HepG2 (cell line): ENCODE data around the gene C2CD3. TPM values are rescaled to one million over a fixed set of nuclear protein-coding genes. Genes with fewer than 3 reads are reported as not detected.

Source experiments
- ATAC-seq: fragments of 200-7000 bp; cut with Tn5 transposase; 3 replicates; pipeline ENCODE4 v1.9.1; 2020; ENCODE audit warnings: mild to moderate bottlenecking, moderate library complexity
- BruUV-seq: library from RNA; stranded (reverse); fragments of 400-500 nt; replicated peaks from 2 replicates; lab custom pipeline; 2021; lab: Mats Ljungman, UMichigan
- CTCF ChIA-PET: fragments of 300-600 bp; formaldehyde crosslinking; extraction: SDS; loops from one replicate; lab custom pipeline; 2021; ENCODE audit warnings: low total read pairs, inconsistent platforms, low intra/inter-chr PET ratio; lab: Yijun Ruan, JAX
- POLR2A ChIA-PET: fragments of 350-600 bp; sonication (Branson Sonifier 250); formaldehyde crosslinking; loops from one replicate; lab custom pipeline; 2020; ENCODE audit warnings: antibody characterized with exemption, inconsistent platforms; lab: Yijun Ruan, JAX
- DNase-seq: peaks from one replicate; pipeline ENCODE4 v3.0.0-alpha.2; 2015; ENCODE audit warnings: low spot score
- FAIRE-seq: peaks from 3 replicates; lab custom pipeline; 2011; peaks lifted over from hg19 to GRCh38; lab: Jason Lieb, UNC
- H2AFZ ChIP-seq: one replicate; pipeline ENCODE4 v1.6.1; 2011; ENCODE audit warnings: low read length, inconsistent platforms
- H3K27ac ChIP-seq: fragments of 300-600 bp; 3 replicates; pipeline ENCODE4 v1.8.0; 2011; ENCODE audit warnings: mixed run types, mild to moderate bottlenecking, mixed read lengths, low read length, inconsistent platforms; ENCODE audit not compliant: insufficient read depth; ENCODE audit errors: extremely low read length
- H3K27me3 ChIP-seq, 2 experiments: fragments of 200-600 bp in 1 of 2; 2 replicates in 1 of 2; 3 replicates in 1 of 2; pipeline versions ENCODE4 v1.6.0 to v1.8.0; 2011; ENCODE audit warnings: low read length in 2 of 2, mild to moderate bottlenecking in 2 of 2, moderate library complexity in 2 of 2, inconsistent platforms in 1 of 2; ENCODE audit not compliant: insufficient read depth in 2 of 2, control insufficient read depth in 1 of 2
- H3K36me3 ChIP-seq, 2 experiments: fragments of 200-600 bp in 1 of 2; replicated peaks in 1 of 2; 2 replicates in 1 of 2; 3 replicates in 1 of 2; pipeline versions ENCODE4 v1.5.1 to v1.8.0; 2011; ENCODE audit warnings: low read length in 2 of 2, inconsistent platforms in 1 of 2; ENCODE audit not compliant: insufficient read depth in 2 of 2, control insufficient read depth in 1 of 2
- H3K4me1 ChIP-seq: 2 replicates; pipeline ENCODE4 v1.5.1; 2012; ENCODE audit warnings: low read length, inconsistent platforms; ENCODE audit not compliant: insufficient read depth
- H3K4me2 ChIP-seq: 2 replicates; pipeline ENCODE4 v1.6.0; 2011; ENCODE audit warnings: low read depth, low read length, inconsistent platforms
- H3K4me3 ChIP-seq, 3 experiments: fragments of 200-600 bp in 1 of 3; sonication (generic), shearing (Covaris generic) in 1 of 3; replicated peaks in 1 of 3; 2 replicates each; pipeline ENCODE4 v1.5.1; 2011 to 2016; ENCODE audit warnings: low read length in 3 of 3, inconsistent platforms in 2 of 3, low read depth in 2 of 3, mild to moderate bottlenecking in 2 of 3, control low read depth in 1 of 3, mixed read lengths in 1 of 3; ENCODE audit not compliant: insufficient read depth in 1 of 3
- H3K79me2 ChIP-seq: one replicate; pipeline ENCODE4 v1.6.1; 2011; ENCODE audit warnings: low read length, inconsistent platforms; ENCODE audit not compliant: insufficient read depth
- H3K9ac ChIP-seq: 2 replicates; pipeline ENCODE4 v1.6.0; 2011; ENCODE audit warnings: mild to moderate bottlenecking, low read depth, low read length, inconsistent platforms; ENCODE audit not compliant: insufficient read depth
- H3K9me3 ChIP-seq: 2 replicates; pipeline ENCODE4 v1.5.1; 2012; ENCODE audit warnings: mild to moderate bottlenecking, low read length
- H4K20me1 ChIP-seq: 2 replicates; pipeline ENCODE4 v1.6.0; 2011; ENCODE audit warnings: inconsistent platforms, mild to moderate bottlenecking, low read length, moderate library complexity; ENCODE audit not compliant: insufficient read depth
- CTCF ChIP-seq: sonication (generic); formaldehyde crosslinking; IDR thresholded peaks from 2 replicates; pipeline ENCODE4 v1.5.0; 2020; ENCODE audit warnings: mild to moderate bottlenecking, missing genetic modification reagents, moderate library complexity
- FOSL2 ChIP-seq: sonication (generic); formaldehyde crosslinking; IDR thresholded peaks from 2 replicates; pipeline ENCODE4 v1.4.0; 2020; ENCODE audit warnings: missing genetic modification reagents
- HINFP ChIP-seq: sonication (generic); formaldehyde crosslinking; IDR thresholded peaks from 2 replicates; pipeline ENCODE4 v1.4.0; 2020; ENCODE audit warnings: low read depth, mild to moderate bottlenecking, missing genetic modification reagents
- HMGXB3 ChIP-seq: sonication (generic); formaldehyde crosslinking; IDR thresholded peaks from 2 replicates; pipeline ENCODE4 v1.4.0; 2020; ENCODE audit warnings: missing genetic modification reagents, borderline replicate concordance
- NPAS2 ChIP-seq: sonication (generic); formaldehyde crosslinking; IDR thresholded peaks from 2 replicates; pipeline ENCODE4 v1.8.0; 2022; ENCODE audit warnings: mild to moderate bottlenecking, missing genetic modification reagents, borderline replicate concordance
- STAG1 ChIP-seq: sonication (generic); formaldehyde crosslinking; IDR thresholded peaks from 2 replicates; pipeline ENCODE4 v1.4.0; 2020; ENCODE audit warnings: missing genetic modification reagents
- ZNF407 ChIP-seq: sonication (generic); formaldehyde crosslinking; IDR thresholded peaks from one replicate; pipeline ENCODE4 v1.5.1; 2020; ENCODE audit warnings: mild to moderate bottlenecking, missing genetic modification reagents; ENCODE audit errors: not compliant biosample characterization
- WGBS: methylation state at CpG from one replicate; pipeline ENCODE4 v1.1.6; 2017; ENCODE audit warnings: low lambda C conversion rate; 5-methylcytosine and 5-hydroxymethylcytosine counted together
- in situ Hi-C: cut with HindIII; loops from 2 replicates; pipeline ENCODE4 v1.10.0; 2017; ENCODE audit warnings: low pct_unique_long_range_greater_than_20kb; ENCODE audit not compliant: extremely low pct_ligation_motif_present
- intact Hi-C: fragments of 100-400 bp; cut with micrococcal nuclease; formaldehyde crosslinking; loops from one replicate; pipeline ENCODE4 v1.10.0; 2022; ENCODE audit not compliant: unreplicated experiment
- polyA plus RNA-seq, 8 experiments: library from polyadenylated mRNA; depleted of rRNA in 3 of 8; stranded (reverse) in 7 of 8; unstranded in 1 of 8; fragments of >200 nt; fragmentation: Illumina TruSeq in 4 of 8; extraction: Trizol in 4 of 8; gene quantifications; 2 replicates each; pipeline versions ENCODE4 v1.2.1 to v1.2.3, GENCODE V29; 2011 to 2016; ENCODE audit warnings: low read depth in 4 of 8, missing spikeins in 1 of 8, mixed read lengths in 1 of 8; ENCODE audit not compliant: insufficient read depth in 1 of 8
- total RNA-seq, 5 experiments: library from RNA; depleted of rRNA; stranded (reverse); fragments of >200 nt; fragmentation: Illumina TruSeq; extraction: Trizol; gene quantifications; 2 replicates each; pipeline ENCODE4 v1.2.3, GENCODE V29; 2016; ENCODE audit warnings: low read depth in 1 of 5

The C2CD3 gene
- total and polyA plus RNA-seq, 2 of the 13 experiments (the other 11 are each of a cell fraction or from before 2014, with no cell fraction given), result 5.5 to 6.4 TPM

- Histone ChIP-seq H3K4me2 (no peak overlapping the region), H4K20me1 (no peaks in the 10 kb centered on the region), H3K9me3 (no peaks in the 10 kb centered on the region), H3K27me3 (no peaks in the 10 kb centered on the region), H3K27ac (no peak overlapping the region), H2AFZ (no peak overlapping the region), H3K79me2 (no peaks in the 10 kb centered on the region), H3K9ac (no peak overlapping the region), H3K36me3 (peaks cover 0 to 11% of the 10 kb centered on the region in 2 experiments; a peak in 3 of 5 replicates), H3K4me3 (no peak overlapping the region), H3K4me1 (peaks cover 5% of the 10 kb centered on the region)
- 86% methylated on average over 3 of the region's 3 CpGs for WGBS
- CTCF ChIA-PET, result interaction anchor here (0.8 kb wide), 1 partner anchor 126 kb away, joined by 3 read pairs; no protein-coding TSS in a partner anchor
- BruUV-seq, result no TSS peak
- FAIRE-seq (no peak), ATAC-seq (peak; percentile 53; the same call in 2 of the 3 replicates), DNase-seq (peak; percentile 12)
- POLR2A ChIA-PET, result no interaction called here
- intact Hi-C loops (loop anchor here (1.0 kb wide), 1 partner anchor 126 kb away; no protein-coding TSS in a partner anchor), in situ Hi-C loops (loop anchor here (10.0 kb wide), 1 partner anchor 126 kb away; no protein-coding TSS in a partner anchor)
- no peak for TF ChIP-seq NPAS2 (CRISPR knock-in tag)
- no peak for TF ChIP-seq ZNF407 (CRISPR knock-in tag)
- no peak for TF ChIP-seq FOSL2
- no peak for TF ChIP-seq HINFP (CRISPR knock-in tag)
- peak; percentile 72 for TF ChIP-seq STAG1
- peak; percentile 67 for TF ChIP-seq CTCF (CRISPR knock-in tag)
- no peak for TF ChIP-seq HMGXB3 (CRISPR knock-in tag)
Measured at GRCh38 chr11:74090701-74091100, 80.1 kb downstream of the C2CD3 start.
